Fibroblast of pulmonary artery (primary cell): Measurements from ENCODE around the gene MBNL2.

ENCODE experiments used
- DNase-seq: peaks from one replicate; pipeline ENCODE4 v3.0.0-alpha.2; 2010; ENCODE audit warnings: low read depth
- H3K4me3 ChIP-seq: replicated peaks from 2 replicates; pipeline ENCODE4 v1.5.1; 2011; ENCODE audit warnings: low read depth, mild to moderate bottlenecking, control low read depth, low read length, moderate library complexity
- CTCF ChIP-seq: IDR thresholded peaks from 2 replicates; pipeline ENCODE4 v1.5.1; 2011; ENCODE audit warnings: mild to moderate bottlenecking, control low read depth, low read length, inconsistent platforms; ENCODE audit errors: missing control alignments

MBNL2 gene

GRCh38 chr13:97243915-97244781 lies 22.0 kb downstream of the MBNL2 start:
- no peak for TF ChIP-seq CTCF
- no peak overlapping the region for H3K4me3 ChIP-seq
- DNase-seq: no peak

GRCh38 chr13:97245011-97245410 lies 22.9 kb downstream of the MBNL2 start:
- TF ChIP-seq CTCF: no peak
- no peak overlapping the region for H3K4me3 ChIP-seq
- no peak for DNase-seq

- peak overlapping the region; percentile 36 for H3K4me3 ChIP-seq
- TF ChIP-seq CTCF: no peak
- DNase-seq: no peak
These were observed 24.5 kb downstream of the MBNL2 start for GRCh38 chr13:97246596-97247158.

GRCh38 chr13:97248243-97248642 lies 26.1 kb downstream of the MBNL2 start:
- no peak for TF ChIP-seq CTCF
- no peak overlapping the region for H3K4me3 ChIP-seq
- no peak for DNase-seq

GRCh38 chr13:97249093-97249795 lies 27.1 kb downstream of the MBNL2 start:
- no peak for TF ChIP-seq CTCF
- DNase-seq: peak; percentile 69

GRCh38 chr13:97249796-97250495 lies 27.8 kb downstream of the MBNL2 start:
- no peak for DNase-seq
- TF ChIP-seq CTCF: no peak
- H3K4me3 ChIP-seq: no peak overlapping the region

More at GRCh38 chr13:97249093-97249795, 27.1 kb downstream of the MBNL2 start:
- no peak overlapping the region for H3K4me3 ChIP-seq
